ENCODE results near the gene CHRDL2.

The CHRDL2 gene

GRCh38 chr11:74677131-74677530, 54.1 kb downstream of the CHRDL2 start:
- H3K27ac ChIP-seq, result no peak overlapping the region
- no peak for TF ChIP-seq CTCF (conservative IDR thresholded peaks at IDR 0.05)

GRCh38 chr11:74676596-74676995, 54.6 kb downstream of the CHRDL2 start:
- no peak for TF ChIP-seq CTCF (conservative IDR thresholded peaks at IDR 0.05)
- no peak overlapping the region for H3K27ac ChIP-seq

GRCh38 chr11:74675761-74676160, 55.5 kb downstream of the CHRDL2 start:
- H3K27ac ChIP-seq, result no peak overlapping the region
- TF ChIP-seq CTCF (conservative IDR thresholded peaks at IDR 0.05), result no peak

DNA sequence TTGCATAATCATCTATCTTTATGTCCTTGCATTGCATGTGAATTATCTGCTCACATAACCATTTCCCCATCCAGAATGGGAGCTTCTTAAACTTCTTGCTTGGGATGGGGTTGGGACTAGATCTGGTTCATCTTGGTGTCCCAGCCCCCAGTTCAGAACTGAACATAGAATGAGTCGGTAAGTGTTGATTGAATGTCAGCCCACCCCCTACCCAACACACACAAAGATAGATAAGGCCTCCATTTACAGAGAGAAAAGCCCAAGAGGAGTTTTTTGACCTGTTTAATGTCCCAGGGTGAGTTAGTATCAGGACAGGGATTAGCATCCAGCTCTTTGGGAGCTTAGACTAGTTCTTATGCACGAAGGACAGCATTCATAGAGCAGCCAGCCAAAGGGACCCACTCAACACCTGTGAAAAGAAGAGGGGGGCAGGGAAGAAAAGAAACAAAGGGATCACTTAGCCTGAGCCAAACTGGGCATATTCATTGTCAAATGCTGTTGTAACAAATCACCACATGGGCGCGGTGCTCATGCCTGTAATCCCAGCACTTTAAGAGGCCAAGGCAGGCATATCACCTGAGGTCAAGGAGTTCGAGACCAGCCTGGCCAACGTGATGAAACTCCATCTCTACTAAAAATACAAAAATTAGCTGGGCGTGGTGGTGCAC, 57.4 kb downstream of the CHRDL2 start:
- no peak overlapping the region for H3K27ac ChIP-seq
- TF ChIP-seq CTCF (conservative IDR thresholded peaks at IDR 0.05), result no peak

DNA sequence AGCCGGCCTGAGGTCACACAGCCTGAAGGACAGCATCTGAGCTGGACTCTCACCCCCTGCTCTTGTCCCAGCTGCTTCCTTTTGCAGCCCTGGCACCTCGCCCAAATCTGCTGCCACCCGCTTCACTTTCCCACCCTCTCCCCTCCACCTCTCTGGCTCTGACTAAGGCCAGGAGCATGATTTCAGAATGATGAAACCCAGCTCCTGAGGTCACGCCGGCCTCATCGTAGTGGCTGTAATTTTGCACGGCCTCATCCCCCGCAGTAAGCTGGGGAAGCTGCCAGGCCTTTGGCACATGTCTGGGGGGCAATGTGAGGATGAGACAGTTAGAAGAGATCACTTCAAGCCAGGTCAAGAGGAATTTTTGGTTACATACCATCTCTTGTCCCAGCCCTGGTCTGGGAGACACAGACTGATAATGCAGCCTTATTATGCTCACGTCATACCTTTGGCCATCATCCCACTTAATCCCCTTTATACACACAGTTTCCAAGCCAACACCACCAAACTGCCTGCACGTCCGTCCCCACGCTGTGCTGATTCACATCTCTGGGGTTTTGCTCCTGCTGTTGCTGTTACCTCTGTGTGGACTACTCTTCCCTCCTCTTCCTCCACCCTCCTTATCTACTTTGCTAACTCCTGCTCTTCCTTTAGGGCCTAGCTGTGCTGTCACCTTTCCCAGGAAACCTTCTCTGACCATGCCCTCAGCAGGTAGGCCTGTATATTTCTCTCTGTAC, 58.1 kb downstream of the CHRDL2 start:
- no peak overlapping the region for H3K27ac ChIP-seq
- TF ChIP-seq CTCF (conservative IDR thresholded peaks at IDR 0.05), result no peak

GRCh38 chr11:74672332-74672955, 58.8 kb downstream of the CHRDL2 start:
- no peak for TF ChIP-seq CTCF (conservative IDR thresholded peaks at IDR 0.05)
- H3K27ac ChIP-seq, result no peak overlapping the region

- TF ChIP-seq CTCF (conservative IDR thresholded peaks at IDR 0.05), result no peak
- H3K27ac ChIP-seq, result no peak overlapping the region
Measured at GRCh38 chr11:74671520-74672196, 59.6 kb downstream of the CHRDL2 start.
